Smooth muscle cell (in vitro differentiated cells): ENCODE data around the gene TMLHE. TPM values are rescaled to one million over a fixed set of nuclear protein-coding genes. Genes with fewer than 3 reads are reported as not detected.
"Not testable (repeated sequence)": the region's sequence is repeated elsewhere in the genome, so short reads cannot be mapped to it uniquely, and the experiment has no call there.

ENCODE experiments used
- DNase-seq: peaks from one replicate; lab custom pipeline; 2025; ENCODE audit not compliant: unreplicated experiment; lab: John Stamatoyannopoulos, UW
- H2AFZ ChIP-seq: fragments of 200-600 bp; sonication (generic); 2 replicates; pipeline ENCODE4 v1.6.0; 2016; ENCODE audit warnings: antibody characterized with exemption, low read depth, mild to moderate bottlenecking
- H3F3A ChIP-seq: fragments of 200-600 bp; sonication (generic); 2 replicates; pipeline ENCODE4 v1.6.0; 2017; ENCODE audit warnings: antibody characterized with exemption, low read depth
- H3K27ac ChIP-seq: fragments of 200-600 bp; sonication (generic); 2 replicates; pipeline ENCODE4 v1.5.1; 2016; ENCODE audit warnings: low read depth, mild to moderate bottlenecking
- H3K27me3 ChIP-seq: fragments of 200-600 bp; sonication (generic); 2 replicates; pipeline ENCODE4 v1.6.1; 2016; ENCODE audit warnings: low read depth, mild to moderate bottlenecking
- H3K36me3 ChIP-seq: fragments of 200-600 bp; sonication (generic); 2 replicates; pipeline ENCODE4 v1.5.1; 2016; ENCODE audit warnings: low read depth
- H3K4me1 ChIP-seq: fragments of 200-600 bp; sonication (generic); 2 replicates; pipeline ENCODE4 v1.5.1; 2016; ENCODE audit warnings: low read depth
- H3K4me2 ChIP-seq: fragments of 200-600 bp; sonication (generic); 2 replicates; pipeline ENCODE4 v1.6.0; 2016; ENCODE audit warnings: mild to moderate bottlenecking
- H3K4me3 ChIP-seq: fragments of 200-600 bp; sonication (generic); 2 replicates; pipeline ENCODE4 v1.5.1; 2016; ENCODE audit warnings: mild to moderate bottlenecking
- H3K79me2 ChIP-seq: fragments of 200-600 bp; sonication (generic); 2 replicates; pipeline ENCODE4 v1.6.0; 2016; ENCODE audit warnings: low read depth, mild to moderate bottlenecking
- H3K9ac ChIP-seq: fragments of 200-600 bp; sonication (generic); 2 replicates; pipeline ENCODE4 v1.6.0; 2016; ENCODE audit warnings: low read depth
- H3K9me3 ChIP-seq: fragments of 200-600 bp; sonication (generic); replicated peaks from 2 replicates; pipeline ENCODE4 v1.5.1; 2016; ENCODE audit warnings: low read depth
- H4K20me1 ChIP-seq: fragments of 200-600 bp; sonication (generic); 2 replicates; pipeline ENCODE4 v1.6.0; 2016; ENCODE audit warnings: low read depth
- WGBS: methylation state at CpG from one replicate; pipeline ENCODE4 v1.1.7; 2016; ENCODE audit warnings: low lambda C conversion rate; 5-methylcytosine and 5-hydroxymethylcytosine counted together
- polyA plus RNA-seq: library from polyadenylated mRNA; unstranded; fragments of >200 nt; fragmentation: Nextera tagmentation; extraction: Ambion mirVana; gene quantifications from 2 replicates; pipeline ENCODE4 v1.2.1, GENCODE V29; 2016
- total RNA-seq: library from RNA; depleted of rRNA; stranded (reverse); fragments of >200 nt; gene quantifications from 2 replicates; pipeline ENCODE4 v1.2.3, GENCODE V29; 2014
- TF ChIP-seq, protein P1 (sequence below): fragments of 200-600 bp; sonication (generic); IDR thresholded peaks from 2 replicates; pipeline ENCODE4 v1.5.1; 2017; ENCODE audit warnings: borderline replicate concordance, mild to moderate bottlenecking, antibody characterized with exemption; ENCODE audit not compliant: insufficient read depth, poor library complexity, severe bottlenecking

The TMLHE gene
- total and polyA plus RNA-seq, 2 experiments from 2014 or later: 15.9 to 22.0 TPM

DNA sequence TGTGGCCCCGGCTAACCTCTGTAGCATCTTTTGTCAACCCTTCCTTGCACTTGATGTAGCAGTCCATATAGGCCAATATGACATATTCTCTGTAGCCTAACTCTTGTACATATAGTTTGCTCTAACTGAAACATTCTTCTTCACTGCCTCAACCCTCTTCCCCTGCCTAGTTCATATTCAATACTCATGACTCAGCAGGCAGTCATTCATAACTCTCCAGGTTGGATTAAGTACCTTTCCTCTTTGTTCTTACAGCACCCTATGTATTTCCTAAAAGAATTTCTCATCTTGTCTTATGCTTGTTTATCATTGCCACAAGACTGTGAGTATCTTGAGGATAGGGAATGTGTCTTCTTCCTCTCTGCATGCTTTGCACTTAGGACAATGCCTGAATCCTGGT lies 76.9 kb downstream of the TMLHE start:
- 89% methylated on average over 1 of the region's 1 CpG for WGBS
- Histone ChIP-seq H4K20me1 (no peaks in the 10 kb centered on the region), H2AFZ (no peak overlapping the region), H3K4me3 (no peak overlapping the region), H3K79me2 (no peaks in the 10 kb centered on the region), H3K4me1 (no peaks in the 10 kb centered on the region), H3K27me3 (no peaks in the 10 kb centered on the region), H3F3A (no peaks in the 10 kb centered on the region), H3K27ac (no peak overlapping the region), H3K9me3 (peaks cover 3% of the 10 kb centered on the region), H3K4me2 (no peak overlapping the region), H3K36me3 (no peaks in the 10 kb centered on the region), H3K9ac (no peak overlapping the region)
- no peak for DNase-seq
- TF ChIP-seq, protein P1, sequence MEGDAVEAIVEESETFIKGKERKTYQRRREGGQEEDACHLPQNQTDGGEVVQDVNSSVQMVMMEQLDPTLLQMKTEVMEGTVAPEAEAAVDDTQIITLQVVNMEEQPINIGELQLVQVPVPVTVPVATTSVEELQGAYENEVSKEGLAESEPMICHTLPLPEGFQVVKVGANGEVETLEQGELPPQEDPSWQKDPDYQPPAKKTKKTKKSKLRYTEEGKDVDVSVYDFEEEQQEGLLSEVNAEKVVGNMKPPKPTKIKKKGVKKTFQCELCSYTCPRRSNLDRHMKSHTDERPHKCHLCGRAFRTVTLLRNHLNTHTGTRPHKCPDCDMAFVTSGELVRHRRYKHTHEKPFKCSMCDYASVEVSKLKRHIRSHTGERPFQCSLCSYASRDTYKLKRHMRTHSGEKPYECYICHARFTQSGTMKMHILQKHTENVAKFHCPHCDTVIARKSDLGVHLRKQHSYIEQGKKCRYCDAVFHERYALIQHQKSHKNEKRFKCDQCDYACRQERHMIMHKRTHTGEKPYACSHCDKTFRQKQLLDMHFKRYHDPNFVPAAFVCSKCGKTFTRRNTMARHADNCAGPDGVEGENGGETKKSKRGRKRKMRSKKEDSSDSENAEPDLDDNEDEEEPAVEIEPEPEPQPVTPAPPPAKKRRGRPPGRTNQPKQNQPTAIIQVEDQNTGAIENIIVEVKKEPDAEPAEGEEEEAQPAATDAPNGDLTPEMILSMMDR: no peak

DNA sequence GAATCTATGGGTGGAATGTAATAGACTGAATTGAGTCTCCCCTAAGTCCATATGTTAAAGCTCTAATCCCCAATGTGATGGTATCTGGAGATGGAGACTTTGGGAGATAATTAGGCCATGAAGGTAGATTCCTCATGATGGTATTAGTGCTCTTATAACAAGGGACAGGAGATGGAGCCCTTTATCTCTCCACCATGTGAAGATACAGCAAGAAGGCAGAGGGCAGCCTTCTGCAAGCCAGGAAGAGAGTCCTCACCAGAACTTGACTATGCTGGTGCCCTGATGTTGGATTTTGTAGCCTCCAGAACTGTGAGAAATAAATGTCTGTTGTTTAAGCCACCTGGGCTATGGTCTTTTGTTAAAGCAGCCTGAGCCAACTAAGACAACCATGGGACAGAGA lies 78.0 kb downstream of the TMLHE start:
- peaks cover 7% of the 10 kb centered on the region for H3K9me3 ChIP-seq
- H4K20me1 ChIP-seq: no peaks in the 10 kb centered on the region
- H3K4me2 ChIP-seq: no peak overlapping the region
- H3K36me3 ChIP-seq: no peaks in the 10 kb centered on the region
- no peak overlapping the region for H3K27ac ChIP-seq
- H3K4me1 ChIP-seq: no peaks in the 10 kb centered on the region
- no peak for DNase-seq
- H3K79me2 ChIP-seq: no peaks in the 10 kb centered on the region
- H2AFZ ChIP-seq: no peak overlapping the region
- no peak overlapping the region for H3K4me3 ChIP-seq
- TF ChIP-seq, protein P1: no peak
- H3K27me3 ChIP-seq: no peaks in the 10 kb centered on the region
- no peak overlapping the region for H3K9ac ChIP-seq
- H3F3A ChIP-seq: no peaks in the 10 kb centered on the region

DNA sequence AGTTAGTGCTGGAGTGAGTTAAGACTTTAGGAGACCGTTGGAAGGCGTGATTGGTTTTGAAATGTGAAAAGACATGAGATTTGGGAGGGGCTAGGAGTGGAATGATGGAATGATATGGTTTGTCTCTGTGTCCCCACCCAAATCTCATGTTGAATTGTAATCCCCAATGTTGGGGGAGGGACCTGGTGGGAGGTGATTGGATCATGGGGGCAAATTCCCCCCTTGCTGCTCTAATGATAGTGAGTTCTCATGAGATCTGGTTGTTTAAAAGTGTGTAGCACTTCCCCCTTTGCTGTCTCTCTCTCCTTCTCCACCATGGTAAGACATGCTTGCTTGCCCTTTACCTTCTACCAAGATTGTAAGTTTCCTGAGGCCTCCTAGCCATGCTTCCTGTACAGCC lies 85.7 kb downstream of the TMLHE start:
- H3K79me2 ChIP-seq, H3F3A ChIP-seq, H3K27ac ChIP-seq, H2AFZ ChIP-seq, H3K4me3 ChIP-seq, H3K4me2 ChIP-seq, DNase-seq, H4K20me1 ChIP-seq, H3K27me3 ChIP-seq, H3K9ac ChIP-seq, H3K4me1 ChIP-seq: not testable (repeated sequence)
- Histone ChIP-seq H3K9me3 (peaks cover 30% of the 10 kb centered on the region), H3K36me3 (peaks cover 24% of the 10 kb centered on the region)
- WGBS: 76% methylated on average over 2 of the region's 2 CpGs

DNA sequence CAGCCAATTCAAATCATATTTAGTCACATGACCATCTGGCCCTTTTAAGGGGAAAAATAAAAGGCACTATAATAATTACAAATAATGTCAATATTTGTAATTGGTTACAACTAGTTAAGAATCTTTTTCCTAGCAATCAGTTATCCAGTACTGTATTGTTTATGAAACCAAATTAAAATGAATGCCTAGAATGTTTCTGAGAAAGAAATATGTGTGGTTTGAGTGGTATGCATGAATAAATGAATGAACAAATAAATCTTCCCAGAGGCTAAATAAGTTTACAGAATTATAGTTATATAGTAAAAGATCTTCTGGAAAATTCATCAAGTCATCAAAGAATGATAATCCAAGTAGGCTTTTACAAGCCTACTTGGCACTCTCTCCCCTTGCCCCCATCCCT lies 98.5 kb downstream of the TMLHE start:
- no peak overlapping the region for H3K27ac ChIP-seq
- no peaks in the 10 kb centered on the region for H3K36me3 ChIP-seq
- peaks cover 4% of the 10 kb centered on the region for H3K9me3 ChIP-seq
- H3F3A ChIP-seq: no peaks in the 10 kb centered on the region
- no peak overlapping the region for H3K4me2 ChIP-seq
- TF ChIP-seq, protein P1: no peak
- no peak overlapping the region for H3K4me3 ChIP-seq
- H3K79me2 ChIP-seq: no peaks in the 10 kb centered on the region
- no peaks in the 10 kb centered on the region for H3K4me1 ChIP-seq
- no peak overlapping the region for H2AFZ ChIP-seq
- DNase-seq: no peak
- no peaks in the 10 kb centered on the region for H3K27me3 ChIP-seq
- H4K20me1 ChIP-seq: no peaks in the 10 kb centered on the region
- H3K9ac ChIP-seq: no peak overlapping the region
